Measurements from ENCODE around the gene MAEA.

MAEA gene

GRCh38 chr4:1382776-1383727 is 93.4 kb downstream of the MAEA start:
- DNase-seq: no peak

DNA sequence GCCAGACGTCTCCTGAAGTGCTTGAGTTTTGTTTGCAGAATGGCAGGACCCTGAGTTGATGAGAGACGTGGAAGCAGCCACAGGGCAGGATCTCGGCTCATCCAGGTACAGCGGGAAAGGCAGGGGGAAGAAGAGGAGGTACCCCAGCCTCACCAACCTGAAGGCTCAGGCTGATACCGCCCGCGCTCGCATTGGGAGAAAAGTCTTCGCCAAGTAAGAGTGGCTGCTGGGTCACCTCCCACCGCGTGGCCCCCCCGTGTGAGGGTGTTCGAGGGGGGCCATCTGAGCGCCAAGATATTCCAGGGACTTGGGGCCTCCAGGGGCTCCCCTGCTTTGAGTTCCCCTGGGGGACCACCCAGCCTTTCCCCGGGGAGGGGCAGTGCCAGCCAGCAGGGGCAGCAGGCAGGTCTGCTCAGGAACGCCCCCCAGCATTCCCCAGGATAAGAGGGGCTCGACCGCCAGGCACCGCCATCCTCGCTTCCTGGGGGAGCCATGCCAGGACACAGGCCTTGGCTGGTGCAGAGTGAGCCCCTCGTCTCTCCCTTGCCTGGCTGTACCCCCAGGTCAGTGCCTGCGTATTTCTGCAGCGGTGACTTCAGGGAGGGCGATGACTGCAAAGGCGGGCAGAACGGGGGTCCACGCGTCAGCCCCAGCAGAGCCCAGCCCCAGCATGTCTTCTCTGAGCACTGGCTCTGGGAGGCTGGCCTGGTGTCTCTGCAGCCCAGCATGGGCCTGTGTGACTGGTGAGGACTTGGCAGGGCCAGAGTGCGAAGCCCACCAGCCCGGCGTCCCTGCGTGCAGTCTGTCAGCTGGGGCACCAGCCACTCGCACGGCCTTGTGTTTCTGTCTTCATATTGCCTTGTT is 94.3 kb downstream of the MAEA start:
- DNase-seq: no peak

DNA sequence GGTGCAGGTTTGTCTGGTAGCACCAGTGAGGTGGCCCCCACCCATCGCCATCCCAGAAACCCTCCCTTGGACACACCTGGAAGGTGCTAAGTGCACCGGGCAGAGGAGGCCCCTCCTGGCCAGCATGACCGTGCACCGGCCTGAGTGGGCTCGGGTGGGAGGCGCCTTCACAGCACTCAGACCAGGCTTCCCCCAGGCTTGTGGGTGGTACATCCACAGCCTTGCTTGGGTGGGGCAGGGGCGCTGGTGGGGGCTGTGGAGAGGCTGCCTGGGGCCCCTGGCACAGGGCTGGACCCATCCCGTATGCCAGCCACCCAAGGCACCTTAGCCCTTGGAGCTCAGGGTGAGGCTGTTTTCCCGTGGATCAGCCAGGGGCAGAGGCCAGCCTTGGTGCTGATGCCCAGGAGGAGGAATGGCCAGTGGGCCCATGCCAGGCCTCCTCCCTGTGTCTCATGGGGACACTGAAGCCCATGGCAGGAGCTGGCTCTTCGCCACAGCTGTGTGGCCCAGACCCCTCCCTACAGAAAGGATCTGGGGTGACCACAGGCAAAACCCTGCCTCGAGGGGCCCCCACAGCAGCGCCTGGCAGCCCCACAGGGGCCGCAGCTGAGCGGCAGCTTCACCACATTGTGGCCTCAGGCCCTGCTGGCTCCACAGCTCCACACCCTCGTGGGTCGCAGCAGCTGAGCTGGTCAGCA is 95.1 kb downstream of the MAEA start:
- DNase-seq: no peak

GRCh38 chr4:1385373-1386340 is 96.0 kb downstream of the MAEA start:
- no peak for DNase-seq

Data from activated CD4-positive, alpha-beta T cell treated with anti-CD3 and anti-CD28 coated beads, Interleukin-2, amount 50 U/mL, for 1 hour (primary cell).